ENCODE results near the gene UROS.

UROS gene

GRCh38 chr10:125822878-125823662, at the start of gene UROS, which contains the start of gene BCCIP:
TSS of gene UROS (minus strand) at chr10:125823258. CDS start at chr10:125816499, 6,759 bp downstream.
TSS of gene BCCIP (plus strand) at chr10:125823546. CDS start at chr10:125823558, 12 bp downstream.
- peak; percentile 99 for DNase-seq (ENCODE audit: low spot score)

- DNase-seq (ENCODE audit: low spot score): no peak
Observed at GRCh38 chr10:125871338-125871737, 48.3 kb upstream of the UROS start.

GRCh38 chr10:125868372-125868975, 45.4 kb upstream of the UROS start:
- peak; percentile 82 for DNase-seq (ENCODE audit: low spot score)

- no peak for DNase-seq (ENCODE audit: low spot score)
Observed at GRCh38 chr10:125866421-125867029, 43.5 kb upstream of the UROS start.

GRCh38 chr10:125865120-125865519, 42.1 kb upstream of the UROS start:
- no peak for DNase-seq (ENCODE audit: low spot score)

- no peak for DNase-seq (ENCODE audit: low spot score)
Observed at GRCh38 chr10:125859128-125859817, 36.2 kb upstream of the UROS start.

GRCh38 chr10:125857185-125857760, 34.2 kb upstream of the UROS start:
- no peak for DNase-seq (ENCODE audit: low spot score)

- no peak for DNase-seq (ENCODE audit: low spot score)
Observed at GRCh38 chr10:125852487-125852886, 29.4 kb upstream of the UROS start.

GRCh38 chr10:125850766-125851731, 28.0 kb upstream of the UROS start:
- DNase-seq (ENCODE audit: low spot score): no peak

GRCh38 chr10:125849448-125849847, 26.4 kb upstream of the UROS start:
- DNase-seq (ENCODE audit: low spot score): no peak

- DNase-seq (ENCODE audit: low spot score): no peak
Observed at GRCh38 chr10:125848857-125849256, 25.8 kb upstream of the UROS start.

- no peak for DNase-seq (ENCODE audit: low spot score)
Observed at GRCh38 chr10:125848371-125848770, 25.3 kb upstream of the UROS start.

- no peak for DNase-seq (ENCODE audit: low spot score)
Observed at GRCh38 chr10:125846894-125847293, 23.8 kb upstream of the UROS start.

GRCh38 chr10:125845617-125846016, 22.6 kb upstream of the UROS start:
- no peak for DNase-seq (ENCODE audit: low spot score)

- DNase-seq (ENCODE audit: low spot score): no peak
Observed at GRCh38 chr10:125844751-125845221, 21.7 kb upstream of the UROS start.

- DNase-seq (ENCODE audit: low spot score): no peak
Observed at GRCh38 chr10:125843603-125844329, 20.7 kb upstream of the UROS start.

GRCh38 chr10:125840955-125841354, 17.9 kb upstream of the UROS start:
- DNase-seq (ENCODE audit: low spot score): no peak

GRCh38 chr10:125840406-125840805, 17.3 kb upstream of the UROS start:
- DNase-seq (ENCODE audit: low spot score): no peak

GRCh38 chr10:125838802-125839575, 15.9 kb upstream of the UROS start:
- no peak for DNase-seq (ENCODE audit: low spot score)

Measured in hematopoietic multipotent progenitor cell treated with erythropoietin and hydrocortisone succinate and interleukin-3 and kit ligand, for 17 days (in vitro differentiated cells).